Right renal pelvis (tissue), 4 donors: ENCODE measurements around the gene PNLIPRP2. TPM values are rescaled to one million over a fixed set of nuclear protein-coding genes. Genes with fewer than 3 reads are reported as not detected.

ENCODE experiments used
- DNase-seq, 4 donors: peaks; one replicate each; pipeline ENCODE4 v3.0.0-alpha.2; 2013; ENCODE audit warnings: low read depth in 4 of 4, low spot score in 3 of 4, missing footprints in 1 of 4
- polyA plus RNA-seq, 4 donors: library from polyadenylated mRNA; unstranded; fragments of 120-200 nt; gene quantifications; one replicate each; pipeline ENCODE4 v1.2.1, GENCODE V29; 2013; ENCODE audit not compliant: insufficient read length in 4 of 4

PNLIPRP2 gene
- polyA plus RNA-seq, 4 donors, result 0.05 TPM; not detected in 3

DNA sequence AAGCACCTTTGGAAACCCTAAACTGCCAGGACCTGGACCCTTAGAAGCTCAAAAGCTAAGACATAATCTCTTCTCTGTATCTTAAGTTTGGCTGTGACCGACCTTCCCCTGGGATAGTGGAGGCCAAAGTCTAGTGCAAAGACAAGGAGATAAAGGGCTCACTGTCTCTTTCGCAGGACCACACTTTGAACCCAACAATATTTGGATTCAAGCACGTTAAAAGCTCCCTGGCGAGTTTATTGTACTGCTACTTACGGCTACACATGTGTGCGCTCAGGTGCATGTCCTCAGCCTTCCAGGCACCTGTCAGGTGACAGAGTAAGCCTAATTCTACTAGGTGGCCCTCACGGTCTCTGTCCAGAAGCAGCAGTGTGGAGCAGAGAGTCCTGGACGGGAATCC lies 55.9 kb downstream of the PNLIPRP2 start:
- DNase-seq, result no peak

- no peak for DNase-seq
Observed at GRCh38 chr10:116679351-116679750, 58.6 kb downstream of the PNLIPRP2 start.

DNA sequence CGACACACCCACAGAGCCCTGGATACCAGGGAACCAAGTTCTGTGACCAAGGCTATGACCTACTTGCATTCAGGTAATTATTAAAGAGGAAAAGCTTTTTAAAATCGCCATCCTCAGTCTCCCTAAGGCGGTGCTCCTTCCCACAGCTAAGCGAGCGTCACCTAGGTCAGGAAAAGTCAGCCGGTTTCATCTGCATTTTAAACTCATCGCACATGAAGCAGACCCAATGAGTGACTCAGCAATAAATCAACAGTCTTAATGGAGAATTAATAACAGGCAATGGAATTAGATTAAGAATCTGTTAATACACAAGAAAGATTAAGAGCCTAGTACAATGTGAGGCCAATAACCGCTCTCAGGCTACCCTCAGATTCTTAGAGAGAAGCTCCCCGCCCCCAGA lies 62.4 kb downstream of the PNLIPRP2 start:
- DNase-seq, result no peak

DNA sequence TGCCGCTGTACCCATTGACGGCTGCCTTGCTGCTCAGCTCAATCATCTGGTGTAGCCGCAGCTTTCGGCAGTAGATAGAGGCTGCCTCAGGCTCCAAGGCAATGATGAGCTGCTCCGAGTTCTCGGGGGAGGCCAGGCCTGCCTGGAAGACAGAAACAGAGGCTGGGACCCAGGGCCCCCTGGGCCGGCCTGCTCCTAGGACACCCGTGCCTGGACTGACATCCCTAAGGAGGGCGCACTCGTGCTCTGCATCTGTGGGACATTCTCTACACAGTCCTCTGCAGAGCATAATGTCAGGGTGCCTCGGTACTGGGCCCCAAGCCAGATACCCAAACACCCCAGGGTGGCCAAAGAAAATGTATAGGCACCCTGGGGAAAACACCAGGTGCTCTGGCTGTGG lies 63.1 kb downstream of the PNLIPRP2 start:
- DNase-seq, result no peak

- no peak for DNase-seq
Observed at GRCh38 chr10:116684781-116685180, 64.0 kb downstream of the PNLIPRP2 start.

DNA sequence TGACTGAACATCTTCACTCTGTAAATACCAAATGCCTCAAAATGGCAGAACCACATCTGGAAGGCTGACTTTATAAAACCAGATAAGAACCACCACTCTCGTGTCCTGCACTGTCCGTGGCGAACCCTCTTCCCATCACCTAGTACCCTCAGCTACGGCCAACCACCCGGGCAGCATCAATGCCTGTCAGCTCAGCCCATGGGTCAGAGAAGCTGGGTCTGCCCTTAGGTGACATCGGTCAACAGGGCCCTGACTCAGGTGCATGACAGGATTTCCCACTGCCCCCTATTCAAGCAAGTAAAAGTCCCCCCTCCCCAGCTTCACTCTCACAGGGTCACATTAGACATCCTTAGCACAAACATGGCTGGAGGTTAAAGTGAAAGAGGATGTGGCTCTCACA lies 65.1 kb downstream of the PNLIPRP2 start:
- DNase-seq, result no peak

DNA sequence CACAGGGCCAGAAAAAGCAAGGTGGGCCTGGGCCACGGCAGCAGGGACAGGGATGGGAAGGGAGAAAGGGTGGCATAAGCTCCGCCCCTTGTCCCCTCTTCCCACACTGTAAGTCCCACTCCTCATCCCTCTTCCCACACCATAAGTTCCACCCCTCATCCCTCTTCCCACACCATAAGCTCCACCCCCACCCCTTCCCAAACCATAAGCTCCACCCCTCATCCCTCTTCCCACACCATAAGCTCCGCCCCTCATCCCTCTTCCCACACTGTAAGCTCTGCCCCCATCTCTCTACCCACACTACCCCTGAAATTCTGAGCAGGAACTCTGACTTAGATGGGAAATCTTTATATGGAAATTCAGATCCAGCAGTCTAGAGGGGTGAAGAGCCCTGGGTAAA lies 65.9 kb downstream of the PNLIPRP2 start:
- no peak for DNase-seq

DNA sequence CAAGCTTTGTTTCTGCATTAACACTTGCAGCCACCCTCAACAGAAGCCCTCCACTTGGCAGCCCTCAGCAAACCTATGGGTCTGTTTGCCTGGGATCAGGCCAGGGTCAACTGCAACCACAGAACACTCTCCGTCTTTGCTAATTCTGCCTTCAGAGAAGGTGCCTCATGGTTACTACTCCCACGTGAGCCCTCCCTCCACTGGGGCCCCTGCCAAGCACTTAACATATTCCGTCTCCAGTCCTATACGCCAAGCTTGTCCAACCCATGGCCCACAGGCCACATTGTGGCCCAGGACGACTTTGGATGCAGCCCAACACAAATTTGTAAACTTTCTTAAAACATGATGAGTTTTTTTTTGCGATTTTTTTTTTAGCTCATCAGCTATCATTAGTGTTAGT lies 66.9 kb downstream of the PNLIPRP2 start:
- DNase-seq, result no peak

- DNase-seq, result no peak
Observed at GRCh38 chr10:116688241-116688711, 67.5 kb downstream of the PNLIPRP2 start.

DNA sequence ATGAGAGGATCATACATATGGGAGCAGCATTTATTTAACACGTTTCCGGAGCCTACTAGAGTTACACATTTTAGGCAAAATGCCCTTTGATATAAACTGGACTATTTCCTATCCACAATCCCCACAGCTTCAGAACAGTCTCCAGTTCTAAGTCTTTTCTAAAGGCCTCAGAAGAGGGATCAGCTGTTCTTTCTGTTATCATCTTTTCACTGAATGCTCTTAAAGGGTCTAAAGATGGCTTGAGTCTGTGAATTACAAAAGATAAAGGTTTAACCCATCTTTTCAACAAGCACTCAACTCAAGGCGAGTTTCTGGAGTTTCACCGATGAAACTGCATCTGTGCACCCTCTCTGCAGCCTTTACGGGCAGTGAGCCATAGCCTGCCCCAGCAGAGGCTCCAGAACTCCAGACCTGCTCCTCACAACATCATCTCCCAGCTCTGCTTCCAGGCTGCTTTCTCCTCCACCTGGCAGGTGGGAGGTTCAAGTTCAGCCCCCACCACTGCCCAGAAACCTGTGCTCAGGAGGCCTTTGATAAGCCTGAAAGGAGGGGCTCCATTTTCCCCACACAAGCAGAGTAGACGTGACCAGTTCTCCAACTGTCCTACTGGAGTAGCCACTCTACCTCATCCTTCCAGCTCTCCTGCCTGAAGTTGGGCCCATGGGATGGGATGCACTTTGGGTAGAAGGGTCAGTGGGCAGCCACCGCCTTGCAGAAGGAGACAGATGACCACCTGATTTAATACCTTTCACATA lies 68.2 kb downstream of the PNLIPRP2 start:
- DNase-seq, result no peak

DNA sequence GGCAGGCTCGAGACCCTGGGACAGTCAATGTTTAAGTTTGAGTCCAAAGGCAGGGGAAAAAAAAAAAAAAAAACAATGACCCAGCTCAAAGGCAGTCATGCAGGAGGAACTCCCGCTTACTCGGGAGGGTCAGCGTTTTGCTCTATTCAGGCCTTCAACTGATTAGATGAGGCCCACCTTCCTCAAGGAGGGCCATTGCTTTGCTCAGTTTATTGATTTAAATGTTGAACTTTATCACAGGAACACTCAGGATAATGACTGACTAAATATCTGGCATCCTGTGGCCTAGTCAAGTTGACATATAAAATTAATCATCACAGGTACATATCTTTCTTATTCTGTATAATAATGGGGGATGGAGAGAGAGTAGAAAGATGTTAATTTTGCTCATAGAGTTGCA lies 69.0 kb downstream of the PNLIPRP2 start:
- DNase-seq, result no peak

- DNase-seq, result no peak
Observed at GRCh38 chr10:116690356-116691322, 69.9 kb downstream of the PNLIPRP2 start.

DNA sequence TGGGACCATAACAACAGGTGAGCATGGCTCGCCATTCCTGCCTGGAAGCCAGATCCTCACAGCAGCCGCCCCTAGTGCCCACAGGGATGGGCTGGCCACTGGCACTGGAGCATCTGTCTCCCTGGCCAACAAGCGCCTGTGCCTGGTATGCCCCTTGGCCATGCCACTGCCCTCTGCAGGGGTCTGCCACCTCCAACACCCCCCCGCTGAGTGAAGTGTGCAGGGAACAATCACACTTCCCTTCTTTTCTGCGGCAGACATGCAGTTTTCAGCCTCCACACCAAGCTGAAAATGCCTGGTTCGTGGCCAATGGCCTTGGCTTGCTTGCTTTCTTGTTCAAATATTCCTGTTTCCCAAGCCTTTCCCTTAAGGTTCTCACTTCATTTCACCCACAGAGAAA lies 70.9 kb downstream of the PNLIPRP2 start:
- no peak for DNase-seq

- no peak for DNase-seq
Observed at GRCh38 chr10:116692225-116692624, 71.5 kb downstream of the PNLIPRP2 start.

- DNase-seq, result no peak
Observed at GRCh38 chr10:116694243-116694926, 73.6 kb downstream of the PNLIPRP2 start.

Other genes with a start within 250 kb of the PNLIPRP2 start
- not detected for gene PNLIPRP3, start 193.1 kb upstream of the PNLIPRP2 start, polyA plus RNA-seq
- gene PNLIP, start 75.0 kb upstream of the PNLIPRP2 start, polyA plus RNA-seq, result not detected
- gene PNLIPRP1, start 30.0 kb upstream of the PNLIPRP2 start, polyA plus RNA-seq, result under 1 TPM in 1 of 4 donors, not detected in 3; 0.22 TPM
- 10 to 100 TPM; 32.8 to 49.4 (median 37.5) TPM for gene HSPA12A, start 121.6 kb downstream of the PNLIPRP2 start, polyA plus RNA-seq
- gene ENO4, start 228.5 kb downstream of the PNLIPRP2 start, polyA plus RNA-seq, result 1 to 10 TPM; 2.6 to 3.6 (median 2.9) TPM